Erythroblast (primary cell): ENCODE measurements around the gene EVA1C.
"Not testable (repeated sequence)": the region's sequence is repeated elsewhere in the genome, so short reads cannot be mapped to it uniquely, and the experiment has no call there.

Experiments used
- DNase-seq, 2 experiments: peaks; one replicate each; lab custom pipeline; 2025; lab: John Stamatoyannopoulos, UW
- GATA1 ChIP-seq: IDR thresholded peaks from 2 replicates; pipeline ENCODE4 v1.6.1; 2011; ENCODE audit warnings: low read depth, mild to moderate bottlenecking, control low read depth, low read length, moderate library complexity
- POLR2A ChIP-seq: IDR thresholded peaks from 2 replicates; pipeline ENCODE4 v1.6.1; 2011; ENCODE audit warnings: mild to moderate bottlenecking, low read length

EVA1C gene

DNA sequence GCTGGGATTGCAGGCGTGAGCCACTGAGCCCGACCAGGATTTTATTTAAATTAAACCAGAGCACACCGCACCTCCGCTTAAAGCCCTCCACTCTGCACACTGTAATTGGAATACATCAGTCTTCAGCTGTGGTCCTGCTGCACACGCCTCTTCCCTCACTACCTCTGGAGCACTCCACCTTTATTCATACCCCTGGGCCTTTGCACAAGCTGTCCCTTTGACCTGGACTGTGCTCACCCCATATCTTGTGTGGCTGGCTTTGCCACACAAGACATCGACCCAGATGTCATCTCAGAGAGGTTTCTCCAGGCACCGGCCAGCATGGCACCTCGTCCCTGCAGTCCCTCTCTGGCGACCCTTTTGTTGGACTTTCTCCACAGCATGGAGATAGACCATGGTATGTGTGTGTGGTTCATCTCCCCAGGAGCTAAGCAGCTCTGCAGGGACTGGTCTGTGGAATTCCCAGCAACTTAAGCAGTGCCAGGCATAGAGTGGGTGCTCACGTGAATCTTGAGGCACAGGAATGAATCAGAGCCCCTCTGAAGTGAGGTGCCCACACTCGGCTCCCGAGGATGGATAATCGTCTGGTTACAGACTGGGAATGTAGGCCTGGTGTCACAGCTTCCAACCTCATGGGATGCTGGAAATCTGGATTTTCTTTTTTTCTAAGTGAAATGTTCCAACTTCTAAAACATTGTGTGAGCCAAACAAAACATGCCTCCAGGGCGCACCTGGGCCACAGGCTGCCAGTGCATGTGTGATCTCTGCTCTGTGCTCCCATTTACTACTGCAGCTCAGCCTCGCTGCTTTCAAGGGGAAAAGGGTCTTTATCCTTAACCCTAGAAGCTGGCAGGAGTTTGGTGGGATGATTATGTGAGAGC, 61.9 kb downstream of the EVA1C start:
- TF ChIP-seq GATA1 (no peak), POLR2A (no peak)
- DNase-seq, result no peak

DNA sequence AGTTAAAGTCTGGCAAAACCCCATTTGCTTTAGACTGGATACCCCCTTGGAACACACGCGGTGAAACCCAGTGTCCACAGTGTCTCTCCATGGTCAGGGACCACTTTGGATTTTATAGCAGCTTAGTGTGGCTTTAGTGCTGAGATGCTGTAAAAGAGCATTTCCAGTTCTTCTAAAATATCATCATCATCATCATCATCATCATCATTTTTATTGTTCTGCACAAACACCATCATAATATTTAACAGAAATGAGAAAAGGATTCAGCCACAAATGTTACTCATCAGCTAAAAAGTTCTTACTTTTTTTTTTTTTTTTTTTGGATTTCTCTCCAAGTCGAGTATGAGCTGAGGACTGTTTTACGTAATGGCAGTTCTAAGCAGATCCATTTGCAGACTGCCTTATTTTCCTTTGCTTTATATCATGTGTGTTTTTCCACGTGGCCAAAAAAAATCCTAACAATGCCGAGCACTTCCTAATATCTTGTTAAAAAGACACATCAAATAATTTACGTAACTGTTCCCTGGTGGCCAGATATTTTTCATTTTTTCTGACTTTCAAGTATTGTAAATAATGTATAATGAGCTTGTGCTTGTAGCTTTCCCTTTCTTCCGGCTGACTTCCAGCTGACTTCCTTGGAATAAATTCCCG, 62.8 kb downstream of the EVA1C start:
- no peak for TF ChIP-seq GATA1
- no peak for TF ChIP-seq POLR2A
- no peak for DNase-seq

DNA sequence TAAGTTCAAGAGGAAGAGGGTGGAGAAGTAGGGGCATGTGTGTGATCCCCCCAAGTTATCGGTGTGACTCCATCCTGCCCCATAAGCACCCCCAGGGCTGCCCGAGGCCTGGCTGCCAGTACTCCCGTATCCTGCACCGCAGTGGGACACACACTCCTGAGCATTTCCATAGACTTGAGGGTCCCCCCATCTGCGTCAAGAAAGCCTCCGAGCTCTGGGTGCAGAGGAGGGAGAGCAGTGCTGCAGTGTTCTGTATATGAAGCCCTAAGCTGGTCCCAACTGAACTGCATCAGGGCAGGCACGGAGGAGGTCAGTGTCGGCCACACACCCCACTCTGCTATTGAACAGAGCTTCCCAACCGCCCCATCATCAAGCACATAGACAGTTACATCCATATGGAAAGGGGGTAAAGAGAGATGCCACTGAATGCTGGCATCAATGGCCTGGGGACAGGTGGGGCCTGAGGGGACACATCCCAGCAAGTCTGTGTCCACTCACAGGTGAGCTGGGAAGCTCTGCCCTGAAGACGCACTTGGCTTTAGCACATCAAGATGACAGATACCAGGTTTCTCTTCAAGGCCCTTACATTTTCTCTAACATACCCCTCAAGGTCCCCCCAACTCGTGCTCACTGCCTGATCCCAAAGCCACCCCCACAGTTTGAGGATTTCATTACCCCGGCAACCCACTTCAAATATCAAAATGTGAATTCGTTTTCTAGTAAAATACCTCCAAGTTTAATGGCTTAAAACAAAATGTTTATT, 64.3 kb downstream of the EVA1C start:
- TF ChIP-seq POLR2A (no peak), GATA1 (no peak)
- no peak for DNase-seq

DNA sequence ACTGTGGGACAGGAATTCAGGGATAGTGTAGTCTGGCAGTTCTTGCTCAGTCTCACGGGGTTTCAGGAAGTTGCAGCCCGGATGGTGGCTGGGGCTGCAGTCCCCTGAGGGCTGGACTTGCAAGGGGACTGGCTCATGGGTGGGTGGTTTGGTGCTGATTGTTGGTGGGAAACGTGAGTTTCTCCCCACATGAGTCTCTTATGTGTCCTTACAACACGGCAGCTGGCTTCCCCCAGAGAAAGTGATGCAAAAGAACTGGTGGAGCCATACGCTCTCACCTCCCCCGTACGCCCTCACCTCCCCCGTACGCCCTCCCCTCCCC, 64.9 kb downstream of the EVA1C start:
- no peak for DNase-seq
- TF ChIP-seq GATA1 (no peak), POLR2A (no peak)

DNA sequence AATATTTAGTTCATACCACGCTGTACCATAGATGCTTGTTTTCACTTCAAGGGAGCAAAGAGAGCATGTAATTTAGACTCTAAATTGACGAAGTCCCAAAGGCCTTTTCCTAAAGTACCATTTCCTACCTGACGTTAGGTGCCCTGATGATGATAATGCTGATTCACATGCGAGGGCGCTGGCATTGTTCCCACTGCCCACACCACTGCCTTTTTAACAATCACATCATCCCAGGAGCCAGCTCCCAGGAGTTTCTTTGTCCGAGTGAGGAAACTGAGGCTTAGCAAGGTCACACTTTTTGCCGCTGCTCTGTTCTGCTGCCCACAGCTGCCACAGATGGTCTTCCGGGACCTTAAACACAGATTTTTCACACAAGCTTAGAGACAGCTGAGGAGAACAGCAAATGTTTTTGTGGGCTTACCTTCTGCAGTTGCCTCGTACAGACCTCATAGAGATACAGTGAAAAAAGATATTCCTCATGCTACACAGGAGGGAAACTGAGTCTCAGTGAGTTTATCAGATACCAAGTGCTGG, 69.4 kb downstream of the EVA1C start:
- DNase-seq, result no peak

DNA sequence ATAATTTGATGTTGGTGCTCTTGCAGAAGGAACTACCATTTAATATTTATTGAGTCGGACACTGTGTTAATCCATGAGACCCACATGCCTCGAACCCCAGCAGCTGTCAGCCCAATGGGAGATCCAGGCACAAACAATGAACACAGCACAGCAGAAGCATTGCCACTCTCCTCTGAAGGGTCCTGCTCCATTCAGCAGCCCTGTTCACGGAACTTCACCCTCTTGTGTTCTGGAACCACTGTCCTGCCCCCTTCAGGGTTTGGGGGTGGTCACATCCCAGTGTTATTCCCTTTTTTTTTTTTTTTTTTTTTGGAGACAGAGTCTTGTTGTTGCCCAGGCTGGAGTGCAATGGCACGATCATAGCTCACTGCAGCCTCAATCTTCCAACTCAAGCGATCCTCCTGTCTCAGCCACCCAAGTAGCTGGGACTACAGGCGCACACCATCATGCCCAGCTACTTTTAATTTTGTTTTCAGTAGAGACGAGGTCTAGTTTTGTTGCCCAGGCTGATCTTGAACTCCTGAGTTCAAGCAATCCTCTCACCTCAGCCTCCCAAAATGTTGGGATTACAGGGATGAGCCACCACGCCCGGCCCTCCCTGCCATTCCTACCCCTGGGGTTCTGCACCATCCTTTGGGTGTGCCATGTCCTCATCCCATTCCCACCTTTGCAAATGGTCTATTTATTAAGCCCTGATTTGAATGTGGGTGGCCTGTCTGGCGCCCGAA, 70.2 kb downstream of the EVA1C start:
- no peak for DNase-seq
- TF ChIP-seq GATA1 (no peak), POLR2A (no peak)

More for the DNA sequence above, 69.4 kb downstream of the EVA1C start:
- TF ChIP-seq GATA1 (no peak), POLR2A (no peak)

DNA sequence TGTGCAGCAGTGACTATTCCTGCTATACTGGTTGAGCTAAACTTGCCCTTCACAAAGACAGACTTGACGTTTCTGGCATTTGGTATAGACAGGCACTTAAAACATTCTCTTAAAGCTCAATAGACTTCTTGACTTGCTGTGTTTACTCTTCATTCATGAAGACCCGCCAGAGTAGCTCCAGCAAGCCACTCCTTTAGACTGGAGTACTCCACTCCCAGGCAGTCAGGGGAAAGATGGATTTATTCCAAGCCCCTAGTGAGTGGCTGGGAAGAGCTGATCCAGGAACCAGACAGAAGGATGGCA, 70.7 kb downstream of the EVA1C start:
- DNase-seq, result no peak
- TF ChIP-seq GATA1 (no peak), POLR2A (no peak)

DNA sequence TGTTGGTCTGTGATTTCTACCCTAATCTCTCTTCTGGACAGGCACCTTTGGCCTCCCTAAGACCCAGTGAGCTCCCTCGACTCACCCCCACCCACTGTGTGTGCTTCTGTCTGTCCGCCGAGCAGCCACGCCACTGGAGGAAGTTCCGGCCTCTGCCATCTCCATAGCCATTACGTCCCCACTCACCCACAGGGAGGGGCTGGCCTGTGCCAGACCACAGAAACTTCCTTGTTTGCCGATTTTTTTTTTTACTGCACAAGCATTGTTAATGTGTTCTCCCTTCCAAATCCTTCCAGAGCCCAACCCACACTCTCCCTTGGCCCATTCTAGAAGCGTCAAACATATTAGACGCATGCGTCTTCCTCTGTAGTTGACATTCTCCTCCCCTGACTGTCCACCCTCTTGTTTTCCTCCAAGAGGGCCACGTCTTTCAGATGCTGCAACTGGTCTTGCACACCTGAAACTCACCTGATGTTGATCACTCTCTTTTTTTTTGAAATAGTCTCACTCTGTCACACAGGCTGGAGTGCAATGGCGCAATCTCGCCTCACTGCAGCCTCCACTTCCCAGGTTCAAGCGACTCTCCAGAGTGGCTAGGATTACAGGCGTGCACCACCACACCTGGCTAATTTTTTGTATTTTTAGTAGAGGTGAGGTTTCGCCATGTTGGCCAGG, 72.3 kb downstream of the EVA1C start:
- DNase-seq, result no peak
- TF ChIP-seq POLR2A, result no peak
- no peak for TF ChIP-seq GATA1

DNA sequence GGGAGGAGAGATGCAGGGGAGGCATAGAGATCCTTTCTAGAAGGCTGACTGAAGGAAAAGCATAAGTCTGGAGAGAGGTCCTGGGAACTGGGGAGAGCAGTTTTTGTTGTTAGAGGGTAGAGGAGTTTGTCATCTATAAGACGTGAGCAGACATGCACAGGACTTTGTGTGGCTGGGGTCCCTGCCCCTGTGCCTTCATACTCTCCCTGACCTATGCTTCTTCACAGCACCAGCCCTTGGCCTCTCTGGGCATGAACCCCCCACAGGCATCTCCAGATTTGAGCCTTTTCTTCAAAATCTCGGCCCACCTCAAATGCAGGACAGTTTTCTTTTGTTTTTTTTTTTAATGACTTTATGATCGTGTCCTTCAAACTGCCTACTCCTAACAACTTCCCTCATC, 79.9 kb downstream of the EVA1C start:
- DNase-seq, result no peak
- TF ChIP-seq POLR2A, result no peak
- no peak for TF ChIP-seq GATA1

DNA sequence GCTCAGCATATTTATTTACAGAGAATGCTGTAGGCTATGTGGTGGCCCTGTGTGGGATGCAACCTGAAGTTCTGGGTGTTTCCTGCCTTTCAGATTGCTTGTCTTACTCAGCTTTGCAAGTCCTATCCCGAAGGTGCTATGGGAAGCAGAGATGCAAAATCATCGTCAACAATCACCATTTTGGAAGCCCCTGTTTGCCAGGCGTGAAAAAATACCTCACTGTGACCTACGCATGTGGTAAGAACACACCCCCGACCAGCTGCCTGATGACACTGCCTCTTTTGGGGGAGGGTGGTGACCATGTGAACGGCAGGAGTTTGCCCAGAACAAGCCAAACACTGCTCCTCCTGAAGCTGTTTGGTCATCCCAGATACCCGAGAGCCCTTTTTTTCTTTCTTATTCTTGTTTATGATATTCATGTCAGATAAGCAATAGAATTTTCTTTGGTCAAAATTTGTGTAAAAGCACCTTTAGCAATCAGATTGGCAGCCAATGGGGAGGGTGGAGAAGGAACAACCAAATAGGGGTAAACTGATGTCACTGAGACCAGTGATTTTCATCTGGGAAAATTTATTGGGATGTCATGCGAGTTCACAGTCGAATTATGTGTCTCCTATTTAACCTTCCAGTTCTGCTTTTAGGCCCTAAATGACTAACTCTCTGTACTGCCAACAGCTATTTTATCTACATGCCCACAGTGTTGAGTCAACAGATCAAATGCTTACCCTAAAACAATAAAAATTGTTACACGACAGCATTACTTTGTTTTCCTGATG, 82.6 kb downstream of the EVA1C start:
- no peak for DNase-seq
- TF ChIP-seq GATA1 (no peak), POLR2A (no peak)

DNA sequence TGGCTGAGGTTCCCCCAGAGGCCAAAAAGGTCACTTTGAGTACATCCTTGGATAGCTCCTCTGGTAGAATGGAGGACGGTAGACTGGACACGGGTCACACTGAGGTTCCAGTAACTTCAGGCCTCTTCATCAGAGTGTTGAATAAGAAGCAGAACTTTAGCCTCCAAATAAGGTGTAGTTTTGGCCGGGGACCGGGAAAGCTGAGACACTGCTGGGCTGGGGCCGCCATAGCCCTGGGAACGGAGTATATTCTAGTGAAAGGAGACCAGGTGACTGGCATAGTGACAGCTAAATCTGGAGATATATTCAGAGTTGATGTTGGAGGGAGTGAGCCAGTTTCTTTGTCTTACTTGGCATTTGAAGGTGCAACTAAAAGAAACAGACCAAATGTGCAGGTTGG, 84.1 kb downstream of the EVA1C start:
- TF ChIP-seq GATA1, result no peak
- no peak for TF ChIP-seq POLR2A

DNA sequence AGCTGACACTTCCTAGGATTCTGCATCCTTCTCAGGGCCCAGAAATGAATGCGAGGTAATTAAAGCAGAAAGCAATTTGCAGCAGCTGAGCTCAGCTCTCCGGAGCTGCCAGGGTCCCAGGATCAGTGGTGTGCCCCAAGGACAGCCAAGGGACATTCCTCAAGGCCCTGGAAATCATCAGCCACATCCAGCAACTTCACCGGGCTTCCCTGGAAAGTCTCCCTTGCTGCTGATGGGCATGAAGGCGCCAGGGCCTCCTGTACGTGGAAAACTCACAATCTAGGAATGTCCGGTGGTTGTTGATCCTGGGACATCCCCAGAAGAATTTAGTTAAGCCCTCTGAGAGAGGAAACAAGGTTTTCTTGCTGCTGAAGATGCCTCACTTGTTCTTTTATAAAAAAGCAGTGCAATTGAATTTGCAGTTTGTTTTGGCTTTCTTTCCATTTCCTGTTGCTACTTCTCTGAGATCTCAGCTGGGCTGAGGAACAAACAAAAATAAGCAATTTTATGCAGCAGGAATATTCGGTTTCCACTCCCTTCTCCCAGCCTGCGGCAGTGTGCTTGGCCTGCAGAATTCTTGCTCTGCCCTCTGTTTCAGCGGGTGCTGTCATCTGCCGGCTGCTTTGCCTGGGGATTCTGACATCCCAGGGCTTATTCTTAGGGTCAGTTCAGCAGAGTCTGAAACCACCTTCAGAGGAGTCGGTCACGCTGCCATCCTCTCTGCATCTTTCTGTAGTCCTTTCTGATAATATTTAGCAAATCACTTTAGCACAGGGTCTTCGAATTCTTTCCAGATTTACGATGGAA, 86.9 kb downstream of the EVA1C start:
- no peak for DNase-seq
- TF ChIP-seq POLR2A, result no peak
- no peak for TF ChIP-seq GATA1

More for the DNA sequence above, 84.1 kb downstream of the EVA1C start:
- DNase-seq, result no peak

DNA sequence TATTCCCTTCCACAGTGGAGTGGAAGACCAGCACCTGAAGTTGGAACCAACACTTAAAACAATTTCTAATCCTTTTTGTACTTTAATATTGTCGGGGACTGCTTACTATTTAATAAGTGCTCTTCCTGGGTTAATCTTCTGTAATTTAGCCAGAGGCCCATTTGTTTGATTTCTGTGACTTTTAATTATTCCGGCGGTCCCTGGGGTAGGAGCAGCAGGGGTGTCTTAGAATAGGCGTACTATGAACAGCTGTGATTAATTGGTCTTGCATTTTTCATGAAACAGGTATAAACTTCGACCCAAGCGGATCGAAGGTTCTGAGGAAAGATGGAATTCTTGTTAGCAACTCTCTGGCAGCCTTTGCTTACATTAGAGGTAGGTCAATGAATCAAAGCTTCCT, 91.1 kb downstream of the EVA1C start:
- DNase-seq, result not testable (repeated sequence)

DNA sequence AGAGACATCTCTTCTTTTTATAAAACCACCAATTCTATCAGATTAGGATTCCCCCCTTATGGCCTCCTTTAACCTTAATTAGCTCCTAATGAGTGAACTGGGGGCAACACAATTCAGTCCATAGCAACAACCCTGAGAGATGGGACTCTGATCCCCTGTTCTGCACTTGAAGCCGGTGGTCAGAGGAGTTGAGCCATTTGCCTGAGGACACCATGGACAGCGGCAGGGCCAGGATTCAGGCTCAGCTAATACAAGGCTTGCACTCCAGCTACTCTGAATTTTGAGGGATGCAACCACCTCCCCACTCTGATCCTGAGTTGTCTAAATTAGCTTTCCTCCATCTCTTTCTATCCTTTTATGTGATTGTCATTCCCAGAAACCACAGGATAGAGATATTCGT, 93.3 kb downstream of the EVA1C start:
- not testable (repeated sequence) for DNase-seq

DNA sequence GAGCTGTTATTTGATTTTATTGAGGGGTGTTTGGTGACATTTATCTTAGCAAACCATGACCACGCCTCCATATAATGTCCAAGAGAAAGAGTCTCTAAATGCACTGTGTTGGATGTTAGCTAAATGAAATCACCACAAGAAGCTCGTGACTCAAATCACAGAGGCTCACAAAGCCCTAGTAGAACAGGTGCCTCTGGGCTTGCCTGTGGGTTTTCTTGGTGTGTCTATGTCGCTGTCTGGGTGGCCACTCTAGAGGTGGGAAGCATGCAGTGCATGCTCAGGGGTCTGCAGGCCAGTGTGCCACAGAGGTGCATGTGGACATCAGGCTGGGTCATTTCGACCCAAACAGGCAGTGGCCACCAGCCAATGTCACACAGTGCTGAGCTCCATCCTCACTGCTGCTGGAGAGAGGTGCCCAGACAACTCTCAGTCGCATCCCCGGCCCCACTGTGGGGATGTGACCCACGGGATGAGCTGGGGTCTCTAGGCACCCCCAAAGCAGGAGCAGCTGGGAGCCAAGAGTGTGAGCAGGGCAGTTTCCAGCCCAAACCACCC, 94.0 kb downstream of the EVA1C start:
- not testable (repeated sequence) for DNase-seq
